CD4-positive, alpha-beta T cell treated with Interleukin-15 for 1 hour (primary cell): Measurements from ENCODE around the gene DLG2.

Source experiments
- DNase-seq: peaks from one replicate; pipeline ENCODE4 v3.0.0-alpha.2; 2020

DLG2 gene

GRCh38 chr11:85541683-85542082 lies 85.5 kb downstream of the DLG2 start:
- no peak for DNase-seq

DNA sequence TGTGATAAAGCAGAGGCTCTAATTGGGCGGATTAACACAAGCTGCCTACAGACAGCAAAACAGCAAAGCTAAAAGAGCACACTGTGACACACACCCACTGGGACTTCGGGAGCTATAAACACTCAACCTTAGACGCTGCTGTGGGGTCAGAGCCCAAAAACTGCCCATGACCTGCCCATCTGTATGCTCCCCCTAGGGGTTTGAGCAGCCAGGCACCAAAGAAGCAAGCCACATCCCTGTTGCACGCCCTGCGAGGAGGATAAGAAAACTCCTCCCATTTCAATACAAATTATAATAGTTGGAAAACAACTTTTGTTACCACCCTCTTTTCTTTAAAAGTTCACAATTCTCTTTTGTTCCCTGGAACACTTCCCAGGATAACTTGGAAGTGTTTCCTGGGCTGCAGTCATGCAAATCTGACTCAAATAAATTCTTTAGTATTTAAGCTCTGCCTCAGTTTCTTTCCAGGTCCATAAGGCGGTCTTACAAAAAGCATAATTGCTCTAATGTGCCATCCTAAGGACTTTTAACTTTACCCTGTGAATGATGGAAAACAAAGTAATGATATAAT lies 86.4 kb downstream of the DLG2 start:
- DNase-seq, result no peak

DNA sequence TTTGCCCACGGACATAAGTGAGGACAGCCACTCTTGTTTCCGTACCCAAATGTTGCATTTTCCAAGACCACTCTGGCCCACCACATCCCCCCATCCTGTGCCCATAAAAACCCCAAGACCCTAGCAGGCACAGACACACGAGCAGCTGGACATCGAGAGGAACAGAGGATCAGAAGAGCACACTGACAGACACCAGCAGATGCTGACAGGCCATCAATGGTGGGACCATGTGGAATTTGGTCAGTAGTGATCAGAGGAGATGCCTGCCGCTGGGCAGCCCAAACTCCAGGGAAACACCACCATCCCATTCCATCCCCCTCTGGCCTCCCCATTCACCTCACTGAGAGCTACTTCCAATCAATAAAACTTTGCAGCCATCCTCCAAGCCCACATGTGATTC lies 87.0 kb downstream of the DLG2 start:
- no peak for DNase-seq

DNA sequence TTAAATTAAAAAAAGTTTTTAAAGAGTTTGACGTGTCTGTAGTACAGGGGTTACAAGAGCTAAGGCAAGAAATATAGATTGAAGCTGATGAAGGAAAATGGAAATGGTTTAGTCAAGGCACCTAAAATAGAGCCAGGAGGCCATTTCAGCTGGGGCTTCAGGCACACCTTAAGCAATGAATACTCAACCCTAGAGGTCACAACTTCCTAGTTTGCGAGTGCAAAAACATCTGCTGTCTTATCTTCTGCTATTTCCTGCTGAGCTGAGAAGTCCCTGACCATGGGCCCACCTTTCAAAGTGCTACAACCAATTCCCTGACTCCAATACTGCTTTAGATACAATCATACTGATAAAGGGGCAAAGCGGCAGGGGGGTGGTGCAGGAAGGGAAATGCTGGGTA lies 87.4 kb downstream of the DLG2 start:
- no peak for DNase-seq

DNA sequence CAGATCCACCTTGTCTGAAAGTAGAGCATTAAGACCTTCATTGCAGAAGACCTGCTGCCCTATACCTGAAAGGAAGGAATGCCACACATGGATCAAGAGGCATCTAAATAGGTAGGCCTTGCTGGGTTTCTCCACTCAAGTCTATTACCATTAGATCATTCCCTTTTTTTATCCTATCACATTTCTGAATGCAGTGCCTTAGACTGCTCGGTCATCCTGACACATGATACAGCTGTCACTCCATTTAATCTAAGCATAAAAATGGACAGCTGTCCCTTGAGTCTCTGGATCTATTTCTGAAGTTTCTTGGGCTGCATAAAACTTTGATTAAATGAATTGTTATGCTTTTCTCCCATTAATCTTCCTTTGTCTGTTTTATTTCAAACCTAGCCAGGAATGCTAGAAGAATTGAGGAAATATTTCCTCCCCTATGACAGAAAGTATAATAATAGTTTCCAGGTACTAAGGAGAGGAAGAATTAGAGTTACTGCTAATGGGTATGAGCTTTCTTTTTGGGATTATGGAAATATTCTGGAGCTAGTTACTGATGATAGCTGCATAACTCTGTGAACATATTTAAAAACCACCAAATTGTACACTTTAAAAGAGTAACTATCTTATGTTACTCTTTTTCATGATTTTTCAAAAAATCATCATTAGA lies 88.0 kb downstream of the DLG2 start:
- DNase-seq, result no peak

- no peak for DNase-seq
Measured at GRCh38 chr11:85536438-85536837, 90.7 kb downstream of the DLG2 start.

- DNase-seq, result no peak
Measured at GRCh38 chr11:85534806-85535205, 92.3 kb downstream of the DLG2 start.

GRCh38 chr11:85531191-85531897 lies 95.8 kb downstream of the DLG2 start:
- no peak for DNase-seq

DNA sequence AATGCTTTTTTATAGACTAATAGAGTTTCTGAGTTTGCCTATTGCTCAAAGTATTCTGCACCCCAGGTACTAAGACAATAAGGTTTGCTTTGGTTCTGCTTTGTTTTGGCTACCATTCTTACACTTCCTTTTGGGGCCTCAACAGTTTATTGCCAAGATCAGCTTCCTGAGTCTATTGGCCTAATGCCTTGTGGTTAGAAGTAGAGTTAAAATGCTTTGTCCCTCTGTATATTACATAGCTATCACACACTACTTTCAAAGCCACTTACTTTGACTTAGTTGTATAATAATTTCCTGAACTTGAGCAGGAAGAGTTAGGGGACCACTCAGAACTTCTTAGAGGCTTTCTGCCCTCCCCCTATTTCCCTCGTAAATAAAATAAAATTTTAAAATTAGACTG lies 96.5 kb downstream of the DLG2 start:
- no peak for DNase-seq

DNA sequence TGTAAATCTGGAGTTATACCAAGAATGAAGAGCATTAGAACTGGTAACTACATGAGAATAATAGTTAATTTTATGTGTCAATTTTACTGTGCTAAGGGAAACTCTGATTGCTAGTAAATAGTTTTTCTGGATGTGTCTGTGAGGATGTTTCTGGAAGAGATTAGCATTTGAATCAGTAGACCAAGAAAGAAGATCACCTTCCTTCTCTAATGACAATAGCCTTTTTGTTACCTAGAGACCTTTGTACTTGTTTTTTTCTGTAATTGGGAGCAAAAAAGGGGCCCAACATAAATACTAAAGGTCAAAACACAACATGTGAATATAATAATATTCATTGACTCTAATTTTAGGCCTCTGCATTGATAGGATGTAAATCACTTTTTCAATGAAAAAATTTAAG lies 100.6 kb downstream of the DLG2 start:
- DNase-seq, result no peak

DNA sequence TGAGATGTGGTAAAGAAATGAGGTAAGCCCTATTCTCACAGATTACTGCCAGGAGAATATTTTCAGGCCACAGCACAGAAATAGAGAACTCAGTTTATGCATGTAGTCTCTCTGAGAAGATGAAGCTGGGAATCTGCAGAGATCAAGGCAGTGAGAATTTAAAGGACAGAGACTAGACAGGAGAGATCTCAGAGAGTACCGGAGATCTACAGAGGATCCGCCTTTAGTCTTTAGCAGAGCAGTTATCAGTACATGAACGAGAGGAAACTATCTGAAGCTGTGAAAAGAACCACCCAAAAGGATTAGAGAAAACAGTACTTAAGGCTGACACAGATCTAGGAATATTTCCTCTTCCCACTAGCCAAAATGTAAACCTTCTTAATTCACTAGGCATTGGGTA lies 101.5 kb downstream of the DLG2 start:
- no peak for DNase-seq

- no peak for DNase-seq
Measured at GRCh38 chr11:85517272-85517671, 109.9 kb downstream of the DLG2 start.

DNA sequence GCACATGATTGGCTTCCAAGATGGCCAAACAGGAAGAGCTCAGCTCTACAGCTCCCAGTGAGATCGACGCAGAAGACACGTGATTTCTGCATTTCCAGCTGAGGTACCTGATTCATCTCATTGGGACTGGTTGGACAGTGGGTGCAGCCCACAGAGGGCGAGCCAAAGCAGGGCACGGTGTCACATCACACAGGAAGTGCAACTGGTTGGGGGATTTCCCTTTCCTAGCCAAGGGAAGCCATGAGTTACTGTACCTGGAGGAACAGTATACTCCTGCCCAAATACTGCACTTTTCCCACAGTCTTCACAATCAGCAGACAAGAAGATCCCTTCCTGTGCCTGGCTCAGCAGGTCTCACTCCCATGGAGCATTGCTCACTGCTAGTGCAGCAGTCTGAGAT lies 131.2 kb downstream of the DLG2 start:
- DNase-seq, result no peak

DNA sequence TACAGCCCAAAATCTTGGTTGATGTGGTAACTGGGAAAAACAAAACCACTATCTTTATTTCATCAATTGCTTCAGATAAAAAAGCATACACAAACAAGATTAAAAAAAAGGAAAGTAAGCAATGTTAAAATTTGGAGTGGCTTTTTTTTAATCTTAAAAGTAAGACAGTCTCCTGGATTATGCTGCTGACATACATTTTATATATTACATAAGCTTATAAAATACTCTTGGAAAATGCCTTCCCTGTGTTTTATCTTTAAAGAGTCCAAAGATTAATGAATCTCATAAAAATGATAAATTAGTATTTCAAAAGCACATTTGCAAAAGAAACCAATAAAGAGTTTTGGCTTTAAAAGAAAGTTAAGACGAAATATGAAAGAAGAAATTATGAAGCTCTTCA lies 132.7 kb downstream of the DLG2 start:
- DNase-seq, result no peak

DNA sequence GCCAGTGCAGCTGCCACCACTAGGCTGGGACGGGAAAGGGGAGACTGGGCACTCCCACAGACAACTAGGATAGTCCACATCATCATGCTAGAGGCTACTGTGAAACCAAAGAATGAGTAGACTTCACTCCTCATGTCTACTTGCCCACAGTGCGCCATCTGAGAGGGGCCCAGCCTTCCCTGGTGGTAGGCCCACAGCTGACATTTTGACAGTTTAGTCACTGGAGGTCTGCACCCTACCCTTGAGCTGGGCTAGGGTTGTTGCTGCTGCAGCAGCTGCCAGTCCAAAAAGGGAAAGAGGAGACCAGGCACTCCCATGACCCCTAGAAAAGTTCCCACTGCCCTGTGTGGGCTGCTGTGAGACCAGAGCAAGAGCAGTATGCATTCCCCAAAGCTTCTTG lies 141.2 kb downstream of the DLG2 start:
- DNase-seq, result no peak

DNA sequence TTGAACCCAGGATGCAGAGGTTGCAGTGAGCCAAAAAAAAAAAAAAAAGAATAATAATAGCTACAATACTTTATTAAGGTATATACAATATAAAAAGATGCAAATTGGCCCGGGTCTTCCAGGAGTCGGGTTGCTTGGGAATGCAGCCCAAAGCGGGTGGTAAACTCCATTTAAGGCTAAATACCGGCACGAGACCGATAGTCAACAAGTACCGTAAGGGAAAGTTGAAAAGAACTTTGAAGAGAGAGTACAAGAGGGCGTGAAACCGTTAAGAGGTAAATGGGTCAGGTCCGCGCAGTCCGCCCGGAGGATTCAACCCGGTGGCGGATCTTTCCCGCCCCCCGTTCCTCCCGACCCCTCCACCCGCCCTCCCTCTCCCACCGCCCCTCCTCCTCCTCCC lies 143.3 kb downstream of the DLG2 start:
- no peak for DNase-seq

GRCh38 chr11:85481862-85482261 lies 145.3 kb downstream of the DLG2 start:
- no peak for DNase-seq

GRCh38 chr11:85475660-85476517 lies 151.3 kb downstream of the DLG2 start:
- no peak for DNase-seq

GRCh38 chr11:85472953-85473352 lies 154.2 kb downstream of the DLG2 start:
- no peak for DNase-seq

- no peak for DNase-seq
Measured at GRCh38 chr11:85464283-85464682, 162.9 kb downstream of the DLG2 start.

DNA sequence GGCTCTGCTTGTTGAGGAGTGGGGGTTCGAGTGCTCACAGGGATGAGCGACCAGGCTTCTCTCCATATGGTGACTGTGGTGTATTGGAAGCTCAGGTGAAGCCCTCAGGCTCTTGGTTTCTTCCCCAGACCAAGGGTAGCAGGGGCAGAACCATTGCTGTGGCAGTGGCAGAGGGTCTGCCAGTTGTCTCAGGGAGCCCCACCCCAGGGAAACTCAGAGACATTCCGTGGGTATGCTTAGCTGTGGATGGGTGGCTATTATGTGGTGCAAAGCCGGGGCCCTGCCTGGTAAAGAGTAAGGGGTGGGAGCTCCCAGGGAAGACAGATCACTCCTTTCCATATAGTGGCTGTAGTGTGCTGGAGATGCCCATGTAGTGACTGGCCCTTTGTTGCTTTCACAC lies 167.8 kb downstream of the DLG2 start:
- DNase-seq, result no peak

DNA sequence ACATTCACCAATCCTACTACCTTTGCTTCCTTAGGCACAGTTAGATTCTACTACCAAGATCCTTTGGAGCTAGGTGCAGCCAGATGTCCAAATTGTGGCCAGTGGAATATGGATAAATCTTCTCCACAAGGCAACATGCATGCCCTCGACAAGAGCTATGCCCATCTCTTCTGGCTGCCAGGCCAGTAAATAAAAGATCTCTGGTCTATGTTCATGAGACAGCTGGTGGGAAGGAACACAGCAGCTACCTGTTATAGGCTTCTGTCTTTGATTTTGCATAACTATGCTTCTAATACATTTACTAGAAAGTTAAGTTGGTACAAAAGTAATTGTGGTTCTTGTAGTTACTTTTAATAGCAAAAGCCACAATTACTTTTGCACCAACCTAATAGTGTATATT lies 182.7 kb downstream of the DLG2 start:
- DNase-seq, result no peak

DNA sequence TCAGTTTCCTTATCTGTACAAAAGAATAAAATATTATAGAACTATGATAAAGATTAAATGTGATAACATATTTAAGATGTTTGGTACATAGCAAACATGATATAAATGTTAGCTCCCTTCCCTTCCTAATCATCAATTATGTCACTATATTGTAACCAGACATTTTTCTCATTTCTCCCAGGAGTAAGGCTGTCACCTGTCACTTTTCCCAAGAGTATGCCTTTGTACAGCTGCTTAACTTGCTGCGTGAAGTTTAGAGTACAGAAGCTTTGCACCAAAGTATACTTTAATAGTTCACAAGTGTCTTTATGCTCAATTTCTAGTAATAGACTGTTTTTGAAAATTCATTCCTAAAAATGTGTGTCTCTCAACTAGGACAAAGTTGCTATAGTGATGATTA lies 186.9 kb downstream of the DLG2 start:
- DNase-seq, result no peak

- DNase-seq, result no peak
Measured at GRCh38 chr11:85438328-85438727, 188.8 kb downstream of the DLG2 start.
